Forelimb muscle (tissue), 1 donor: ENCODE results near the gene TMPRSS3. TPM values are rescaled to one million over a fixed set of nuclear protein-coding genes. Genes with fewer than 3 reads are reported as not detected.

Experiments
- DNase-seq: peaks from one replicate; pipeline ENCODE4 v3.0.0-alpha.2; 2013; ENCODE audit warnings: low read depth
- polyA plus RNA-seq: library from polyadenylated mRNA; unstranded; fragments of 120-200 nt; gene quantifications from one replicate; pipeline ENCODE4 v1.2.1, GENCODE V29; 2013; ENCODE audit not compliant: insufficient read length

Gene TMPRSS3
- polyA plus RNA-seq = not detected

GRCh38 chr21:42395905-42396651 is at the start of gene TMPRSS3:
Gene TMPRSS3, minus strand, starts transcription at chr21:42396052. Its CDS starts 635 bp downstream, at chr21:42395417.
- DNase-seq = no peak

- no peak for DNase-seq
Observed at GRCh38 chr21:42445311-42445710, 49.5 kb upstream of the TMPRSS3 start.

- DNase-seq = no peak
Observed at GRCh38 chr21:42444745-42445059, 48.9 kb upstream of the TMPRSS3 start.

- no peak for DNase-seq
Observed at GRCh38 chr21:42443876-42444744, 48.3 kb upstream of the TMPRSS3 start.

- no peak for DNase-seq
Observed at GRCh38 chr21:42443181-42443785, 47.4 kb upstream of the TMPRSS3 start.

- no peak for DNase-seq
Observed at GRCh38 chr21:42441963-42442362, 46.1 kb upstream of the TMPRSS3 start.

GRCh38 chr21:42440187-42440792 is 44.4 kb upstream of the TMPRSS3 start:
- no peak for DNase-seq

- DNase-seq = no peak
Observed at GRCh38 chr21:42439284-42440186, 43.7 kb upstream of the TMPRSS3 start.

GRCh38 chr21:42438316-42439205 is 42.7 kb upstream of the TMPRSS3 start:
- no peak for DNase-seq

GRCh38 chr21:42437786-42438185 is 41.9 kb upstream of the TMPRSS3 start:
- no peak for DNase-seq

GRCh38 chr21:42436914-42437313 is 41.1 kb upstream of the TMPRSS3 start:
- DNase-seq = no peak

- DNase-seq = no peak
Observed at GRCh38 chr21:42435833-42436232, 40.0 kb upstream of the TMPRSS3 start.

- no peak for DNase-seq
Observed at GRCh38 chr21:42435401-42435800, 39.5 kb upstream of the TMPRSS3 start.

- DNase-seq = no peak
Observed at GRCh38 chr21:42434884-42435283, 39.0 kb upstream of the TMPRSS3 start.

- DNase-seq = no peak
Observed at GRCh38 chr21:42433946-42434551, 38.2 kb upstream of the TMPRSS3 start.

GRCh38 chr21:42432695-42433094 is 36.8 kb upstream of the TMPRSS3 start:
- DNase-seq = no peak

- DNase-seq = no peak
Observed at GRCh38 chr21:42431196-42431595, 35.3 kb upstream of the TMPRSS3 start.

- DNase-seq = no peak
Observed at GRCh38 chr21:42430521-42430920, 34.7 kb upstream of the TMPRSS3 start.

- DNase-seq = no peak
Observed at GRCh38 chr21:42429856-42430255, 34.0 kb upstream of the TMPRSS3 start.

GRCh38 chr21:42429021-42429420 is 33.2 kb upstream of the TMPRSS3 start:
- DNase-seq = no peak
